ENCODE data around the gene PLA2G2F. TPM values are rescaled to one million over a fixed set of nuclear protein-coding genes. Genes with fewer than 3 reads are reported as not detected.

PLA2G2F gene
- total and polyA plus RNA-seq, 9 of the 15 experiments (the other 6 are each of a cell fraction or from before 2014, with no cell fraction given) = not detected

DNA sequence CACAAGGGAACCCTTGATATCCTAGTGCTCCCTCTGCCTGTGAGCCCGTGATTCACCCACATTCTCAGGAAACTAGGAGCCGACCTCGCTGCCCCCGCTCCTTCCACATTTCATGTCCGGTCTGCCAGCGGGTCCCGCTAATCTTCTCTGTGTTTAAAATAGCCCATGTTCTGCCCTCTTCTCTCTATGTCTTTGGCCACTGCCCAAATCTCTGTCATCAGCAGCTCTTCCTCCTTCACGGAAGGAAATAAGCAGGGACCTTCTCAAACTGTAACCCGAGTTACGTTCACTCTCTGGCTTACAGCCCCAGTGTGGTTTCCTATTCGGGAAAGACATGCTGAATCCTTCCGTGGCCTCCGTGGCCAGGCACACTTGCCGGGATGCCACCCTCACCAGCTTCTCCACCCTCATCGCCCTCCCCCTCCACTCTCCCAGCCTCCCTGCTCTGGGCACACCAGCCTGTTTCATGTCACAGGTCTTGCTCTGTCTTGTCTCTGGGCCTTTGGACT, 25.6 kb downstream of the PLA2G2F start:
- no peak overlapping the region for H3K27ac ChIP-seq (ENCODE audit: extremely low read depth, low read depth, low read length)
- H3K4me1 ChIP-seq (replicated peaks in 1 of 2; ENCODE audit: control insufficient read depth in 2 of 2, insufficient read depth in 2 of 2, low read length in 2 of 2) = peaks cover 0 to 6% of the 10 kb centered on the region in 2 experiments; a peak in 2 of 5 replicates
- H3K9me1 ChIP-seq (ENCODE audit: control insufficient read depth, insufficient read depth, low read length) = no peaks in the 10 kb centered on the region
- ChIA-PET POLR2A (no interaction called here), CTCF (ENCODE audit: low intra/inter-chr PET ratio) (interaction anchor here (0.6 kb wide), 1 partner anchor 64 kb away, joined by 3 read pairs; no protein-coding TSS in a partner anchor)
- H3K4me3 ChIP-seq = no peak overlapping the region
- ATAC-seq (no peak), DNase-seq (ENCODE audit: extremely low read depth in 1 of 4, low spot score in 3 of 4) (no peak), FAIRE-seq (no peak)
- peaks cover 0 to 19% of the 10 kb centered on the region in 2 experiments; a peak in 3 of 5 replicates for H3K27me3 ChIP-seq (ENCODE audit: control insufficient read depth in 2 of 2, insufficient read depth in 2 of 2, low read length in 2 of 2)
- intact Hi-C loops (cut with micrococcal nuclease) (loop anchor here (2.0 to 5.0 kb wide), 4 partner anchors 20 to 328 kb away; no protein-coding TSS in a partner anchor), in situ Hi-C loops (cut with MboI) (no loop called here)
- H2AFZ ChIP-seq (ENCODE audit: low read depth, low read length) = no peak overlapping the region
- H3K36me3 ChIP-seq (ENCODE audit: control insufficient read depth, insufficient read depth, low read length) = no peaks in the 10 kb centered on the region
- no peaks in the 10 kb centered on the region for H4K20me1 ChIP-seq (replicated peaks; ENCODE audit: control insufficient read depth, insufficient read depth, low read length)
- H3K9me3 ChIP-seq (replicated peaks; ENCODE audit: control insufficient read depth, insufficient read depth, low read depth, low read length) = peaks cover 9% of the 10 kb centered on the region
- no TSS peak for BruUV-seq (replicated peaks)
- no peak overlapping the region for H3K9ac ChIP-seq (ENCODE audit: insufficient read depth in 1 of 2, low read depth in 2 of 2, low read length in 2 of 2)
- WGBS (ENCODE audit: insufficient coverage, low coverage, missing lambda C conversion rate) = 7% methylated on average over 15 of the region's 15 CpGs
- H3K79me2 ChIP-seq (ENCODE audit: control insufficient read depth, insufficient read depth, low read length) = no peaks in the 10 kb centered on the region
- H3K4me2 ChIP-seq (ENCODE audit: insufficient read depth, low read length) = no peak overlapping the region
- TF ChIP-seq, protein P1, sequence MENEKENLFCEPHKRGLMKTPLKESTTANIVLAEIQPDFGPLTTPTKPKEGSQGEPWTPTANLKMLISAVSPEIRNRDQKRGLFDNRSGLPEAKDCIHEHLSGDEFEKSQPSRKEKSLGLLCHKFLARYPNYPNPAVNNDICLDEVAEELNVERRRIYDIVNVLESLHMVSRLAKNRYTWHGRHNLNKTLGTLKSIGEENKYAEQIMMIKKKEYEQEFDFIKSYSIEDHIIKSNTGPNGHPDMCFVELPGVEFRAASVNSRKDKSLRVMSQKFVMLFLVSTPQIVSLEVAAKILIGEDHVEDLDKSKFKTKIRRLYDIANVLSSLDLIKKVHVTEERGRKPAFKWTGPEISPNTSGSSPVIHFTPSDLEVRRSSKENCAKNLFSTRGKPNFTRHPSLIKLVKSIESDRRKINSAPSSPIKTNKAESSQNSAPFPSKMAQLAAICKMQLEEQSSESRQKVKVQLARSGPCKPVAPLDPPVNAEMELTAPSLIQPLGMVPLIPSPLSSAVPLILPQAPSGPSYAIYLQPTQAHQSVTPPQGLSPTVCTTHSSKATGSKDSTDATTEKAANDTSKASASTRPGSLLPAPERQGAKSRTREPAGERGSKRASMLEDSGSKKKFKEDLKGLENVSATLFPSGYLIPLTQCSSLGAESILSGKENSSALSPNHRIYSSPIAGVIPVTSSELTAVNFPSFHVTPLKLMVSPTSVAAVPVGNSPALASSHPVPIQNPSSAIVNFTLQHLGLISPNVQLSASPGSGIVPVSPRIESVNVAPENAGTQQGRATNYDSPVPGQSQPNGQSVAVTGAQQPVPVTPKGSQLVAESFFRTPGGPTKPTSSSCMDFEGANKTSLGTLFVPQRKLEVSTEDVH (IDR thresholded peaks at IDR 0.05; ENCODE audit: low read depth, partially characterized antibody) = no peak
- TF ChIP-seq ZNF699 (CRISPR knock-in tag; IDR thresholded peaks at IDR 0.05; ENCODE audit: insufficient replicate concordance) (no peak), ETV1 (tag; conservative IDR thresholded peaks at IDR 0.05; ENCODE audit: low read depth) (peak; percentile 42; the same call in 1 of the 2 replicates), TAF15 (IDR thresholded peaks at IDR 0.05; ENCODE audit: low read depth, low read length) (no peak), TGIF2 (CRISPR knock-in tag; IDR thresholded peaks at IDR 0.05) (no peak), HEY1 (CRISPR knock-in tag; IDR thresholded peaks at IDR 0.05; ENCODE audit: borderline replicate concordance) (no peak), MED1 (CRISPR knock-in tag; IDR thresholded peaks at IDR 0.05; ENCODE audit: borderline replicate concordance) (no peak), NFIC (IDR thresholded peaks at IDR 0.05) (peak; percentile 32; the same call in 1 of the 2 replicates), MEF2A (IDR thresholded peaks at IDR 0.05; ENCODE audit: control insufficient read depth, low read depth, low read length) (no peak), ZNF589 (CRISPR knock-in tag; IDR thresholded peaks at IDR 0.05; ENCODE audit: low read depth) (no peak), ZFPM2 (CRISPR knock-in tag; IDR thresholded peaks at IDR 0.05) (no peak)
- TF ChIP-seq, protein P2, sequence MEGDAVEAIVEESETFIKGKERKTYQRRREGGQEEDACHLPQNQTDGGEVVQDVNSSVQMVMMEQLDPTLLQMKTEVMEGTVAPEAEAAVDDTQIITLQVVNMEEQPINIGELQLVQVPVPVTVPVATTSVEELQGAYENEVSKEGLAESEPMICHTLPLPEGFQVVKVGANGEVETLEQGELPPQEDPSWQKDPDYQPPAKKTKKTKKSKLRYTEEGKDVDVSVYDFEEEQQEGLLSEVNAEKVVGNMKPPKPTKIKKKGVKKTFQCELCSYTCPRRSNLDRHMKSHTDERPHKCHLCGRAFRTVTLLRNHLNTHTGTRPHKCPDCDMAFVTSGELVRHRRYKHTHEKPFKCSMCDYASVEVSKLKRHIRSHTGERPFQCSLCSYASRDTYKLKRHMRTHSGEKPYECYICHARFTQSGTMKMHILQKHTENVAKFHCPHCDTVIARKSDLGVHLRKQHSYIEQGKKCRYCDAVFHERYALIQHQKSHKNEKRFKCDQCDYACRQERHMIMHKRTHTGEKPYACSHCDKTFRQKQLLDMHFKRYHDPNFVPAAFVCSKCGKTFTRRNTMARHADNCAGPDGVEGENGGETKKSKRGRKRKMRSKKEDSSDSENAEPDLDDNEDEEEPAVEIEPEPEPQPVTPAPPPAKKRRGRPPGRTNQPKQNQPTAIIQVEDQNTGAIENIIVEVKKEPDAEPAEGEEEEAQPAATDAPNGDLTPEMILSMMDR (IDR thresholded peaks at IDR 0.05 in 2 of 3, conservative IDR thresholded peaks at IDR 0.05 in 1 of 3; ENCODE audit: insufficient read depth in 2 of 3, low read depth in 1 of 3, low read length in 3 of 3) = peak in 1 of 3 experiments; percentile 14; a peak in 1 of 6 replicates
- TF ChIP-seq, protein P3, sequence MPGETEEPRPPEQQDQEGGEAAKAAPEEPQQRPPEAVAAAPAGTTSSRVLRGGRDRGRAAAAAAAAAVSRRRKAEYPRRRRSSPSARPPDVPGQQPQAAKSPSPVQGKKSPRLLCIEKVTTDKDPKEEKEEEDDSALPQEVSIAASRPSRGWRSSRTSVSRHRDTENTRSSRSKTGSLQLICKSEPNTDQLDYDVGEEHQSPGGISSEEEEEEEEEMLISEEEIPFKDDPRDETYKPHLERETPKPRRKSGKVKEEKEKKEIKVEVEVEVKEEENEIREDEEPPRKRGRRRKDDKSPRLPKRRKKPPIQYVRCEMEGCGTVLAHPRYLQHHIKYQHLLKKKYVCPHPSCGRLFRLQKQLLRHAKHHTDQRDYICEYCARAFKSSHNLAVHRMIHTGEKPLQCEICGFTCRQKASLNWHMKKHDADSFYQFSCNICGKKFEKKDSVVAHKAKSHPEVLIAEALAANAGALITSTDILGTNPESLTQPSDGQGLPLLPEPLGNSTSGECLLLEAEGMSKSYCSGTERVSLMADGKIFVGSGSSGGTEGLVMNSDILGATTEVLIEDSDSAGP (CRISPR knock-in tag; IDR thresholded peaks at IDR 0.05) = no peak
- TF ChIP-seq, protein P4, sequence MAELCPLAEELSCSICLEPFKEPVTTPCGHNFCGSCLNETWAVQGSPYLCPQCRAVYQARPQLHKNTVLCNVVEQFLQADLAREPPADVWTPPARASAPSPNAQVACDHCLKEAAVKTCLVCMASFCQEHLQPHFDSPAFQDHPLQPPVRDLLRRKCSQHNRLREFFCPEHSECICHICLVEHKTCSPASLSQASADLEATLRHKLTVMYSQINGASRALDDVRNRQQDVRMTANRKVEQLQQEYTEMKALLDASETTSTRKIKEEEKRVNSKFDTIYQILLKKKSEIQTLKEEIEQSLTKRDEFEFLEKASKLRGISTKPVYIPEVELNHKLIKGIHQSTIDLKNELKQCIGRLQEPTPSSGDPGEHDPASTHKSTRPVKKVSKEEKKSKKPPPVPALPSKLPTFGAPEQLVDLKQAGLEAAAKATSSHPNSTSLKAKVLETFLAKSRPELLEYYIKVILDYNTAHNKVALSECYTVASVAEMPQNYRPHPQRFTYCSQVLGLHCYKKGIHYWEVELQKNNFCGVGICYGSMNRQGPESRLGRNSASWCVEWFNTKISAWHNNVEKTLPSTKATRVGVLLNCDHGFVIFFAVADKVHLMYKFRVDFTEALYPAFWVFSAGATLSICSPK (IDR thresholded peaks at IDR 0.05; ENCODE audit: borderline replicate concordance) = no peak

Measured in K562 (cell line).